ENCODE measurements around the gene SMC3. TPM values are rescaled to one million over a fixed set of nuclear protein-coding genes. Genes with fewer than 3 reads are reported as not detected.

SMC3 gene
- total and polyA plus RNA-seq, 2 of the 13 experiments (the other 11 are each of a cell fraction or from before 2014, with no cell fraction given) = 11.7 to 48.0 TPM

DNA sequence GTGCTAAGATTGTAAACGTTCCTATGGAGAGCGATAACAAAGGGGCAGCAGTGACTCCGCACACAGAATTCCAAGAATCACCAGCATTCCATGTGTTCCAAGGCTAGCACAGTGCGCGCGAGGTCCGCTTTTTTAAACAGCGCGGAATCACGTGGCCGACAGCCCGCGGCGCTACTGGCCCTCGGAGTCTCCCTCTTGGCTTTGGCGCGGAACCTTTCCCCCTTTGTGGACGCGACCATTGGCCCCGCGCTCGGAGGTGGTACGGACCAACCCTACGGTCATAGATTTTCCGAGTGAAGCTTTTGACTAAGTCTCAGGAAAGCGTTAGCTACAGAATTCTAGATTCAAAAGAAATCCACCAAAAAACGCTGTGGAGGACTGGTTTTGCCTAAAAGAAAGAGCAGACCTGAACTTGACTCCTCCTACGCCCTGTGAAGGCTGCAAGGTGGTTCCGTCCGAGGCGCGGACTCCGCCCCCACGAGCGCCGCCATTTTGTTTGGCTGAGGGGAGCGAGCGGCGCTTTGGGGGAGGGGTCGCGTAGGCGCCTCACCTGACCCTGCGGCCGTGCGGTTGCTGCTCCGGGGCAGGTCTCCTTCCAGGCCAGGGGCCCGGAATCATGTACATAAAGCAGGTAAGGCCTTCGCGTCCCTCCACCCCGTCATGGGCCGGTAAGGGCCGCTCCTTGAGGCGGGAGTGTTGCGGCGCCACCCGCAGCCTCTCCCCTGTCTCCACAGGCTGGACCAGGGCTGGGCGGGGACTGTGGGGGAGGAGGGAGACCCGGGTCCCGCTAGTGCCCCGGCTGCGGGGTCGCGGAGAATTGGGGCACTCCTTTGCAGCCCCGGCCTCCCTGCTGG, at the start of gene SMC3 (continued):
- 0 out of 2 replicates have a peak, but pooled peaks have one; percentile 24 for TF ChIP-seq HNF1A (IDR thresholded peaks at IDR 0.05; ENCODE audit: low read depth)
- peak; percentile 25; the same call in 1 of the 2 replicates for TF ChIP-seq HNF1A (CRISPR knock-in tag; IDR thresholded peaks at IDR 0.05; ENCODE audit: borderline replicate concordance)
- peak; percentile 80 for TF ChIP-seq MIXL1 (CRISPR knock-in tag; IDR thresholded peaks at IDR 0.05)
- peak; percentile 94 for TF ChIP-seq PRMT3 (CRISPR knock-in tag; IDR thresholded peaks at IDR 0.05; ENCODE audit: borderline replicate concordance, low read depth)
- no peak for TF ChIP-seq SP1 (IDR thresholded peaks at IDR 0.05)
- peak; percentile 61 for TF ChIP-seq SP1 (CRISPR knock-in tag; IDR thresholded peaks at IDR 0.05)
- TF ChIP-seq, protein P1, sequence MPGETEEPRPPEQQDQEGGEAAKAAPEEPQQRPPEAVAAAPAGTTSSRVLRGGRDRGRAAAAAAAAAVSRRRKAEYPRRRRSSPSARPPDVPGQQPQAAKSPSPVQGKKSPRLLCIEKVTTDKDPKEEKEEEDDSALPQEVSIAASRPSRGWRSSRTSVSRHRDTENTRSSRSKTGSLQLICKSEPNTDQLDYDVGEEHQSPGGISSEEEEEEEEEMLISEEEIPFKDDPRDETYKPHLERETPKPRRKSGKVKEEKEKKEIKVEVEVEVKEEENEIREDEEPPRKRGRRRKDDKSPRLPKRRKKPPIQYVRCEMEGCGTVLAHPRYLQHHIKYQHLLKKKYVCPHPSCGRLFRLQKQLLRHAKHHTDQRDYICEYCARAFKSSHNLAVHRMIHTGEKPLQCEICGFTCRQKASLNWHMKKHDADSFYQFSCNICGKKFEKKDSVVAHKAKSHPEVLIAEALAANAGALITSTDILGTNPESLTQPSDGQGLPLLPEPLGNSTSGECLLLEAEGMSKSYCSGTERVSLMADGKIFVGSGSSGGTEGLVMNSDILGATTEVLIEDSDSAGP (CRISPR knock-in tag; IDR thresholded peaks at IDR 0.05; ENCODE audit: borderline replicate concordance) = peak; percentile 66
- TF ChIP-seq SALL2 (CRISPR knock-in tag; IDR thresholded peaks at IDR 0.05) = peak; percentile 70
- TF ChIP-seq CEBPZ (IDR thresholded peaks at IDR 0.05; ENCODE audit: low read length) = no peak
- TF ChIP-seq PHF20 (CRISPR knock-in tag; IDR thresholded peaks at IDR 0.05) = peak; percentile 46
- no peak for TF ChIP-seq SMARCC2 (IDR thresholded peaks at IDR 0.05)
- peak; percentile 95 for TF ChIP-seq DMAP1 (CRISPR knock-in tag; IDR thresholded peaks at IDR 0.05)
- TF ChIP-seq NFE2L1 (CRISPR knock-in tag; IDR thresholded peaks at IDR 0.05; ENCODE audit: borderline replicate concordance) = no peak
- TF ChIP-seq ETV5 (CRISPR knock-in tag; IDR thresholded peaks at IDR 0.05; ENCODE audit: borderline replicate concordance) = peak; percentile 50
- peak; percentile 86 for TF ChIP-seq THAP7 (CRISPR knock-in tag; IDR thresholded peaks at IDR 0.05)
- TF ChIP-seq, protein P2, sequence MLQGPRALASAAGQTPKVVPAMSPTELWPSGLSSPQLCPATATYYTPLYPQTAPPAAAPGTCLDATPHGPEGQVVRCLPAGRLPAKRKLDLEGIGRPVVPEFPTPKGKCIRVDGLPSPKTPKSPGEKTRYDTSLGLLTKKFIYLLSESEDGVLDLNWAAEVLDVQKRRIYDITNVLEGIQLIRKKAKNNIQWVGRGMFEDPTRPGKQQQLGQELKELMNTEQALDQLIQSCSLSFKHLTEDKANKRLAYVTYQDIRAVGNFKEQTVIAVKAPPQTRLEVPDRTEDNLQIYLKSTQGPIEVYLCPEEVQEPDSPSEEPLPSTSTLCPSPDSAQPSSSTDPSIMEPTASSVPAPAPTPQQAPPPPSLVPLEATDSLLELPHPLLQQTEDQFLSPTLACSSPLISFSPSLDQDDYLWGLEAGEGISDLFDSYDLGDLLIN (CRISPR knock-in tag; IDR thresholded peaks at IDR 0.05; ENCODE audit: borderline replicate concordance) = peak; percentile 95; the same call in 1 of the 2 replicates
- peak; percentile 92 for TF ChIP-seq ZNF441 (CRISPR knock-in tag; IDR thresholded peaks at IDR 0.05; ENCODE audit: borderline replicate concordance)
